Left ventricle myocardium inferior (tissue), 1 donor: ENCODE data around the gene IMPDH2. TPM values are rescaled to one million over a fixed set of nuclear protein-coding genes. Genes with fewer than 3 reads are reported as not detected.

Experiments used
- DNase-seq: peaks from one replicate; pipeline ENCODE4 v3.0.0-alpha.2; 2020
- H3K27ac ChIP-seq: fragments of 200-600 bp; replicated peaks from 2 replicates; pipeline ENCODE4 v1.8.0; 2021
- H3K27me3 ChIP-seq: fragments of 200-600 bp; 2 replicates; pipeline ENCODE4 v1.8.0; 2021; ENCODE audit warnings: low read depth
- H3K36me3 ChIP-seq: fragments of 200-600 bp; 2 replicates; pipeline ENCODE4 v1.8.0; 2021
- H3K4me1 ChIP-seq: fragments of 200-600 bp; 2 replicates; pipeline ENCODE4 v1.8.0; 2021
- H3K4me3 ChIP-seq: fragments of 200-600 bp; 2 replicates; pipeline ENCODE4 v1.8.0; 2021; ENCODE audit warnings: mild to moderate bottlenecking, moderate library complexity
- H3K9me3 ChIP-seq: fragments of 200-600 bp; replicated peaks from 2 replicates; pipeline ENCODE4 v1.8.0; 2021
- CTCF ChIP-seq: fragments of 200-600 bp; IDR thresholded peaks from 2 replicates; pipeline ENCODE4 v1.8.0; 2021; ENCODE audit warnings: antibody characterized with exemption, mild to moderate bottlenecking, borderline replicate concordance
- intact Hi-C: fragments of 100-400 bp; cut with micrococcal nuclease; formaldehyde crosslinking; loops from one replicate; pipeline ENCODE4 v1.11.0; 2022
- total RNA-seq: library from RNA; stranded (reverse); fragmentation: NEBNext Ultra II Directional; extraction: Animal tissue kit (Norgen Biotek cat#: 25700); gene quantifications from one replicate; pipeline ENCODE4 v1.2.1, GENCODE V29; 2021
- donor health status: DM: no; HTN: yes; CAD: no; lungs with severe emphysema.

The IMPDH2 gene
- total RNA-seq, 1 donor from 2014 or later = 46.9 TPM

GRCh38 chr3:49054344-49054862, 25.2 kb upstream of the IMPDH2 start:
- H3K27me3 ChIP-seq = no peaks in the 10 kb centered on the region
- DNase-seq = no peak
- no peaks in the 10 kb centered on the region for H3K4me1 ChIP-seq
- H3K27ac ChIP-seq = no peak overlapping the region
- H3K4me3 ChIP-seq = no peak overlapping the region
- intact Hi-C loops = no loop called here
- peaks cover 69% of the 10 kb centered on the region for H3K36me3 ChIP-seq
- H3K9me3 ChIP-seq = no peaks in the 10 kb centered on the region
- no peak for TF ChIP-seq CTCF

GRCh38 chr3:49053543-49053942, 24.3 kb upstream of the IMPDH2 start:
- Histone ChIP-seq H3K27me3 (no peaks in the 10 kb centered on the region), H3K9me3 (no peaks in the 10 kb centered on the region), H3K36me3 (peaks cover 69% of the 10 kb centered on the region), H3K27ac (no peak overlapping the region), H3K4me3 (no peak overlapping the region), H3K4me1 (no peaks in the 10 kb centered on the region)
- intact Hi-C loops = no loop called here
- no peak for DNase-seq
- no peak for TF ChIP-seq CTCF

- H3K27ac ChIP-seq = no peak overlapping the region
- no peak for DNase-seq
- intact Hi-C loops = no loop called here
- no peak for TF ChIP-seq CTCF
- H3K4me3 ChIP-seq = no peak overlapping the region
- H3K4me1 ChIP-seq = peaks cover 14% of the 10 kb centered on the region
- H3K9me3 ChIP-seq = no peaks in the 10 kb centered on the region
- H3K27me3 ChIP-seq = no peaks in the 10 kb centered on the region
- H3K36me3 ChIP-seq = peaks cover 94% of the 10 kb centered on the region
Measured at GRCh38 chr3:49035281-49035680, 6.1 kb upstream of the IMPDH2 start.

GRCh38 chr3:49034650-49035049, 5.5 kb upstream of the IMPDH2 start:
- intact Hi-C loops = no loop called here
- peaks cover 18% of the 10 kb centered on the region for H3K4me1 ChIP-seq
- no peaks in the 10 kb centered on the region for H3K27me3 ChIP-seq
- no peak for TF ChIP-seq CTCF
- DNase-seq = no peak
- H3K9me3 ChIP-seq = no peaks in the 10 kb centered on the region
- H3K4me3 ChIP-seq = no peak overlapping the region
- peaks cover 92% of the 10 kb centered on the region for H3K36me3 ChIP-seq
- H3K27ac ChIP-seq = no peak overlapping the region

GRCh38 chr3:49032646-49033304, 3.6 kb upstream of the IMPDH2 start:
- peaks cover 34% of the 10 kb centered on the region for H3K4me1 ChIP-seq
- H3K27me3 ChIP-seq = no peaks in the 10 kb centered on the region
- peaks cover 73% of the 10 kb centered on the region for H3K36me3 ChIP-seq
- DNase-seq = no peak
- no peak for TF ChIP-seq CTCF
- intact Hi-C loops = no loop called here
- no peak overlapping the region for H3K4me3 ChIP-seq
- H3K27ac ChIP-seq = no peak overlapping the region
- H3K9me3 ChIP-seq = no peaks in the 10 kb centered on the region
